ENCODE data around the gene HMX1. TPM values are rescaled to one million over a fixed set of nuclear protein-coding genes. Genes with fewer than 3 reads are reported as not detected.

Gene HMX1
- total RNA-seq, 4 donors from 2014 or later: not detected

- Histone ChIP-seq H3K4me3 (no peak overlapping the region), H3K27me3 (peaks cover 36% of the 10 kb centered on the region), H3K36me3 (no peaks in the 10 kb centered on the region), H3K27ac (no peak overlapping the region), H3K4me1 (no peaks in the 10 kb centered on the region), H3K9me3 (no peaks in the 10 kb centered on the region)
- TF ChIP-seq POLR2AphosphoS5 (IDR thresholded peaks at IDR 0.05): no peak
- TF ChIP-seq POLR2A (IDR thresholded peaks at IDR 0.05): no peak
- TF ChIP-seq EP300 (IDR thresholded peaks at IDR 0.05): no peak
- TF ChIP-seq CTCF (IDR thresholded peaks at IDR 0.05): no peak
- peak; percentile 25 to 52 for DNase-seq (ENCODE audit: low spot score in 2 of 2)
- 82% methylated on average over 7 of the region's 14 CpGs for WGBS
These were observed 30.7 kb downstream of the HMX1 start for GRCh38 chr4:8840816-8841455.

- H3K36me3 ChIP-seq: no peaks in the 10 kb centered on the region
- TF ChIP-seq POLR2A (IDR thresholded peaks at IDR 0.05): no peak
- H3K27me3 ChIP-seq: peaks cover 28% of the 10 kb centered on the region
- H3K4me1 ChIP-seq: no peaks in the 10 kb centered on the region
- 48% methylated on average over 8 of the region's 10 CpGs for WGBS
- H3K27ac ChIP-seq: no peak overlapping the region
- peak; percentile 38 to 74 for DNase-seq (ENCODE audit: low spot score in 2 of 2)
- no peaks in the 10 kb centered on the region for H3K9me3 ChIP-seq
- H3K4me3 ChIP-seq: no peak overlapping the region
These were observed 31.4 kb downstream of the HMX1 start for GRCh38 chr4:8840006-8840793.

- no peak overlapping the region for H3K27ac ChIP-seq
- H3K27me3 ChIP-seq: peaks cover 28% of the 10 kb centered on the region
- no peak overlapping the region for H3K4me3 ChIP-seq
- TF ChIP-seq POLR2A (IDR thresholded peaks at IDR 0.05) (no peak), POLR2AphosphoS5 (IDR thresholded peaks at IDR 0.05) (no peak), EP300 (IDR thresholded peaks at IDR 0.05) (no peak), CTCF (IDR thresholded peaks at IDR 0.05) (no peak)
- peak; percentile 46 to 79 for DNase-seq (ENCODE audit: low spot score in 2 of 2)
- no peaks in the 10 kb centered on the region for H3K36me3 ChIP-seq
- no peaks in the 10 kb centered on the region for H3K4me1 ChIP-seq
- no peaks in the 10 kb centered on the region for H3K9me3 ChIP-seq
- whole genome bisulfite sequencing: 83% methylated on average over 17 of the region's 22 CpGs
These were observed 32.6 kb downstream of the HMX1 start for GRCh38 chr4:8838961-8839431.

GRCh38 chr4:8838296-8838960 is 33.2 kb downstream of the HMX1 start:
- Histone ChIP-seq H3K4me3 (no peak overlapping the region), H3K27me3 (peaks cover 30% of the 10 kb centered on the region), H3K27ac (no peak overlapping the region), H3K36me3 (no peaks in the 10 kb centered on the region), H3K9me3 (no peaks in the 10 kb centered on the region), H3K4me1 (no peaks in the 10 kb centered on the region)
- peak; percentile 25 to 29 for DNase-seq (ENCODE audit: low spot score in 2 of 2)
- TF ChIP-seq CTCF (IDR thresholded peaks at IDR 0.05) (no peak), POLR2AphosphoS5 (IDR thresholded peaks at IDR 0.05) (no peak)
- whole genome bisulfite sequencing: 82% methylated on average over 12 of the region's 12 CpGs

GRCh38 chr4:8837181-8837841 is 34.3 kb downstream of the HMX1 start:
- peak; percentile 25 to 74 for DNase-seq (ENCODE audit: low spot score in 2 of 2)
- no peak overlapping the region for H3K27ac ChIP-seq

More at GRCh38 chr4:8837181-8837841, 34.3 kb downstream of the HMX1 start:
- no peaks in the 10 kb centered on the region for H3K36me3 ChIP-seq
- no peaks in the 10 kb centered on the region for H3K9me3 ChIP-seq
- TF ChIP-seq EP300 (IDR thresholded peaks at IDR 0.05) (no peak), POLR2A (IDR thresholded peaks at IDR 0.05) (no peak), POLR2AphosphoS5 (IDR thresholded peaks at IDR 0.05) (no peak), CTCF (IDR thresholded peaks at IDR 0.05) (no peak)
- H3K4me3 ChIP-seq: no peak overlapping the region
- 62% methylated on average over 13 of the region's 19 CpGs for WGBS
- no peaks in the 10 kb centered on the region for H3K4me1 ChIP-seq
- peaks cover 38% of the 10 kb centered on the region for H3K27me3 ChIP-seq
